ENCODE data around the gene NIN.

DNA sequence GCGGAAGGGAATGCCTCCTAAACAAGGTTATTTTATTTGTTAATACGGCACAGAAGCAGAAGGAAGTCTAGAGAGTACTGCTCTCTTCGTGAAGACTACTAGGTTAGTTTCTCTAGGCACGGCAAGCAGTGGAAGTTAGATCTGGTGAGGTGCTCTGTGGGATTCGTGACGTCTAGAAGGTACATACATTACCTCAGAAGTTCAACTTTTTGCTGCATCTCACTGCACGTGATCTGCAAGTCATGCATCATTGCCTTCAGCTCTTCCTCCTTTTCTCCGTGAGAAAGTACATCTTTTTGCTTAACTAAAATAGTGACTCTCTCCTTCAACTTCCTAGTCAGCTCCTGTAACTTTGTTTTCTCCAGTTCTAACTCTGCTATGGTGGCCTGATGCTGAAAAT, 74.7 kb downstream of the NIN start:
- TF ChIP-seq, protein P1, sequence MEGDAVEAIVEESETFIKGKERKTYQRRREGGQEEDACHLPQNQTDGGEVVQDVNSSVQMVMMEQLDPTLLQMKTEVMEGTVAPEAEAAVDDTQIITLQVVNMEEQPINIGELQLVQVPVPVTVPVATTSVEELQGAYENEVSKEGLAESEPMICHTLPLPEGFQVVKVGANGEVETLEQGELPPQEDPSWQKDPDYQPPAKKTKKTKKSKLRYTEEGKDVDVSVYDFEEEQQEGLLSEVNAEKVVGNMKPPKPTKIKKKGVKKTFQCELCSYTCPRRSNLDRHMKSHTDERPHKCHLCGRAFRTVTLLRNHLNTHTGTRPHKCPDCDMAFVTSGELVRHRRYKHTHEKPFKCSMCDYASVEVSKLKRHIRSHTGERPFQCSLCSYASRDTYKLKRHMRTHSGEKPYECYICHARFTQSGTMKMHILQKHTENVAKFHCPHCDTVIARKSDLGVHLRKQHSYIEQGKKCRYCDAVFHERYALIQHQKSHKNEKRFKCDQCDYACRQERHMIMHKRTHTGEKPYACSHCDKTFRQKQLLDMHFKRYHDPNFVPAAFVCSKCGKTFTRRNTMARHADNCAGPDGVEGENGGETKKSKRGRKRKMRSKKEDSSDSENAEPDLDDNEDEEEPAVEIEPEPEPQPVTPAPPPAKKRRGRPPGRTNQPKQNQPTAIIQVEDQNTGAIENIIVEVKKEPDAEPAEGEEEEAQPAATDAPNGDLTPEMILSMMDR (IDR thresholded peaks at IDR 0.05), result no peak
- no peak for TF ChIP-seq POLR2A (IDR thresholded peaks at IDR 0.05)
